ENCODE results near the gene MAGI2.

DNA sequence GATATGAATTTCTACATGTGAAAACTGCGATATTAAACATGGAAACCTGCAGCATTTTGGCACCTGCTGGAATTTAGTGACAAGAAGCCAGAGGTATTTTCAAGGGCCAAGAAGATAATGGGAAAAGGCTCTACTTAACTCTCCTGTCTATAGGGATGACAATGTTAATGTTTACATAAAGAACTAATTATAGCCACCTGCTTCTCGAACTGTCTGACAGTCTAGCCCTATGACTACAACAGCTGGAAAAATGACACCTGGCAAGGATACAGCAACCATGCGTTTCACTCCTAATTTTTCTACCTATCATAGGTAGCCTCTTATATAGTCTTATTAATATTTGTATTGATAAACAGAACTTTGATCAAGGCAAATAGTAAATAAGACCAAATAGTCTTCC is 49.6 kb downstream of the MAGI2 start:
- TF ChIP-seq, protein P1, sequence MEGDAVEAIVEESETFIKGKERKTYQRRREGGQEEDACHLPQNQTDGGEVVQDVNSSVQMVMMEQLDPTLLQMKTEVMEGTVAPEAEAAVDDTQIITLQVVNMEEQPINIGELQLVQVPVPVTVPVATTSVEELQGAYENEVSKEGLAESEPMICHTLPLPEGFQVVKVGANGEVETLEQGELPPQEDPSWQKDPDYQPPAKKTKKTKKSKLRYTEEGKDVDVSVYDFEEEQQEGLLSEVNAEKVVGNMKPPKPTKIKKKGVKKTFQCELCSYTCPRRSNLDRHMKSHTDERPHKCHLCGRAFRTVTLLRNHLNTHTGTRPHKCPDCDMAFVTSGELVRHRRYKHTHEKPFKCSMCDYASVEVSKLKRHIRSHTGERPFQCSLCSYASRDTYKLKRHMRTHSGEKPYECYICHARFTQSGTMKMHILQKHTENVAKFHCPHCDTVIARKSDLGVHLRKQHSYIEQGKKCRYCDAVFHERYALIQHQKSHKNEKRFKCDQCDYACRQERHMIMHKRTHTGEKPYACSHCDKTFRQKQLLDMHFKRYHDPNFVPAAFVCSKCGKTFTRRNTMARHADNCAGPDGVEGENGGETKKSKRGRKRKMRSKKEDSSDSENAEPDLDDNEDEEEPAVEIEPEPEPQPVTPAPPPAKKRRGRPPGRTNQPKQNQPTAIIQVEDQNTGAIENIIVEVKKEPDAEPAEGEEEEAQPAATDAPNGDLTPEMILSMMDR (IDR thresholded peaks at IDR 0.05): no peak
- no peak for TF ChIP-seq POLR2A (IDR thresholded peaks at IDR 0.05)

Measured in esophagus squamous epithelium (tissue), 4 donors.